IMR-90 (cell line): ENCODE data around the gene ALDH1A2. TPM values are rescaled to one million over a fixed set of nuclear protein-coding genes. Genes with fewer than 3 reads are reported as not detected.

ENCODE experiments used
- ATAC-seq: fragments of 200-7000 bp; cut with Tn5 transposase; 2 replicates; pipeline ENCODE4 v1.9.1; 2020; ENCODE audit warnings: low read depth, mild to moderate bottlenecking, moderate library complexity
- BruUV-seq: library from RNA; stranded (reverse); fragments of 400-500 nt; replicated peaks from 2 replicates; lab custom pipeline; 2021; lab: Mats Ljungman, UMichigan
- CTCF ChIA-PET: fragments of 300-600 bp; formaldehyde crosslinking; extraction: SDS; loops from one replicate; lab custom pipeline; 2021; ENCODE audit warnings: antibody characterized with exemption; lab: Yijun Ruan, JAX
- POLR2A ChIA-PET: fragments of 300-600 bp; sonication (Branson Sonifier 250); formaldehyde crosslinking; loops from one replicate; lab custom pipeline; 2022; ENCODE audit warnings: antibody characterized with exemption; ENCODE audit not compliant: unreplicated experiment; lab: Charles Lee
- DNase-seq: peaks from one replicate; pipeline ENCODE4 v3.0.0; 2013
- H2AFZ ChIP-seq: replicated peaks from 2 replicates; pipeline ENCODE3; 2013; ENCODE audit warnings: low read length, mild to moderate bottlenecking; ENCODE audit not compliant: poor library complexity
- H2AK5ac ChIP-seq: 2 replicates; pipeline ENCODE4 v1.6.1; 2013; ENCODE audit warnings: low read depth, low read length, inconsistent platforms
- H2AK9ac ChIP-seq: replicated peaks from 2 replicates; pipeline ENCODE3; 2013; ENCODE audit warnings: mild to moderate bottlenecking, low read depth, low read length, moderate library complexity; ENCODE audit not compliant: poor library complexity
- H2BK120ac ChIP-seq: 2 replicates; pipeline ENCODE4 v1.6.1; 2013; ENCODE audit warnings: low read depth, low read length, inconsistent platforms
- H2BK15ac ChIP-seq: 3 replicates; pipeline ENCODE4 v1.6.1; 2013; ENCODE audit warnings: low read depth, low read length, inconsistent platforms
- H2BK20ac ChIP-seq: 2 replicates; pipeline ENCODE4 v1.6.1; 2013; ENCODE audit warnings: low read depth, mild to moderate bottlenecking, inconsistent platforms, low read length, moderate library complexity
- H2BK5ac ChIP-seq: 2 replicates; pipeline ENCODE4 v1.6.1; 2013; ENCODE audit warnings: mild to moderate bottlenecking, low read depth, low read length, inconsistent platforms; ENCODE audit not compliant: poor library complexity, severe bottlenecking
- H3K14ac ChIP-seq: replicated peaks from 2 replicates; pipeline ENCODE4 v1.6.1; 2013; ENCODE audit warnings: low read depth, low read length, inconsistent platforms
- H3K18ac ChIP-seq: 2 replicates; pipeline ENCODE4 v1.6.1; 2013; ENCODE audit warnings: low read depth, low read length, control low read depth
- H3K23ac ChIP-seq: 2 replicates; pipeline ENCODE4 v1.6.1; 2013; ENCODE audit warnings: low read depth, low read length, inconsistent platforms
- H3K27ac ChIP-seq: 2 replicates; pipeline ENCODE4 v1.5.1; 2013; ENCODE audit warnings: mild to moderate bottlenecking, control low read depth, low read length; ENCODE audit not compliant: insufficient read depth
- H3K27me3 ChIP-seq: 2 replicates; pipeline ENCODE4 v1.6.1; 2013; ENCODE audit warnings: low read length; ENCODE audit not compliant: control insufficient read depth, insufficient read depth
- H3K36me3 ChIP-seq: 2 replicates; pipeline ENCODE4 v1.6.1; 2013; ENCODE audit warnings: low read length, mixed read lengths; ENCODE audit not compliant: control insufficient read depth, insufficient read depth
- H3K4ac ChIP-seq: 2 replicates; pipeline ENCODE4 v1.6.1; 2013; ENCODE audit warnings: low read depth, low read length, inconsistent platforms
- H3K4me1 ChIP-seq: 2 replicates; pipeline ENCODE4 v1.6.1; 2013; ENCODE audit warnings: low read length, mixed read lengths; ENCODE audit not compliant: control insufficient read depth, insufficient read depth
- H3K4me2 ChIP-seq: 2 replicates; pipeline ENCODE4 v1.6.1; 2013; ENCODE audit warnings: low read depth, mild to moderate bottlenecking, control low read depth, low read length, moderate library complexity
- H3K4me3 ChIP-seq: 2 replicates; pipeline ENCODE4 v1.5.1; 2013; ENCODE audit warnings: low read depth, mild to moderate bottlenecking, control low read depth, low read length, moderate library complexity; ENCODE audit not compliant: insufficient read depth
- H3K56ac ChIP-seq: 2 replicates; pipeline ENCODE4 v1.6.1; 2013; ENCODE audit warnings: low read length, inconsistent platforms; ENCODE audit not compliant: insufficient read depth; ENCODE audit errors: extremely low read depth
- H3K79me1 ChIP-seq, 2 experiments: 2 replicates each; pipeline ENCODE4 v1.6.1; 2013; ENCODE audit warnings: low read length in 2 of 2, inconsistent platforms in 1 of 2, low read depth in 1 of 2
- H3K9ac ChIP-seq: 2 replicates; pipeline ENCODE4 v1.6.1; 2013; ENCODE audit warnings: low read depth, low read length, control low read depth
- H3K9me1 ChIP-seq: 2 replicates; pipeline ENCODE4 v1.6.1; 2013; ENCODE audit warnings: low read length, inconsistent platforms; ENCODE audit not compliant: insufficient read depth
- H3K9me3 ChIP-seq: 2 replicates; pipeline ENCODE4 v1.6.1; 2013; ENCODE audit warnings: low read length; ENCODE audit not compliant: control insufficient read depth, insufficient read depth
- H4K20me1 ChIP-seq: 2 replicates; pipeline ENCODE4 v1.6.1; 2013; ENCODE audit warnings: low read length, inconsistent platforms; ENCODE audit not compliant: insufficient read depth
- H4K5ac ChIP-seq: 2 replicates; pipeline ENCODE4 v1.6.1; 2013; ENCODE audit warnings: mild to moderate bottlenecking, low read depth, low read length, control low read depth
- H4K8ac ChIP-seq, 2 experiments: 2 replicates each; pipeline ENCODE4 v1.6.1; 2013; ENCODE audit warnings: low read depth in 2 of 2, low read length in 2 of 2, control low read depth in 1 of 2, inconsistent platforms in 1 of 2
- H4K91ac ChIP-seq: 2 replicates; pipeline ENCODE4 v1.6.1; 2013; ENCODE audit warnings: low read depth, low read length, inconsistent platforms; ENCODE audit not compliant: insufficient read depth
- BHLHE40 ChIP-seq: fragments of 150-350 bp; IDR thresholded peaks from 2 replicates; pipeline ENCODE4 v1.6.1; 2016; ENCODE audit warnings: mild to moderate bottlenecking, low read depth, low read length
- CEBPB ChIP-seq: IDR thresholded peaks from 2 replicates; pipeline ENCODE4 v1.6.1; 2012; ENCODE audit warnings: low read depth, low read length, improper control_type of control experiment
- CHD1 ChIP-seq: IDR thresholded peaks from 2 replicates; pipeline ENCODE4 v1.6.1; 2012; ENCODE audit warnings: low read depth, low read length, improper control_type of control experiment
- ELK1 ChIP-seq: fragments of 150-350 bp; IDR thresholded peaks from 2 replicates; pipeline ENCODE4 v1.6.1; 2016; ENCODE audit warnings: low read depth, mild to moderate bottlenecking, low read length, moderate library complexity, borderline replicate concordance
- MAFK ChIP-seq: IDR thresholded peaks from 2 replicates; pipeline ENCODE4 v1.6.1; 2012; ENCODE audit warnings: low read depth, low read length, improper control_type of control experiment
- MAZ ChIP-seq: IDR thresholded peaks from 2 replicates; pipeline ENCODE4 v1.6.1; 2012; ENCODE audit warnings: low read depth, mild to moderate bottlenecking, low read length, improper control_type of control experiment, moderate library complexity, borderline replicate concordance
- MXI1 ChIP-seq: IDR thresholded peaks from 2 replicates; pipeline ENCODE4 v1.6.1; 2012; ENCODE audit warnings: low read depth, mild to moderate bottlenecking, low read length, moderate library complexity, borderline replicate concordance
- NFE2L2 ChIP-seq: fragments of 150-350 bp; IDR thresholded peaks from 2 replicates; pipeline ENCODE4 v1.6.1; 2016; ENCODE audit warnings: low read depth, mild to moderate bottlenecking, low read length
- POLR2A ChIP-seq: IDR thresholded peaks from 2 replicates; pipeline ENCODE4 v1.6.1; 2012; ENCODE audit warnings: mild to moderate bottlenecking, low read depth, low read length
- RAD21 ChIP-seq: IDR thresholded peaks from 2 replicates; pipeline ENCODE4 v1.6.1; 2012; ENCODE audit warnings: low read length, improper control_type of control experiment
- RFX5 ChIP-seq: IDR thresholded peaks from 2 replicates; pipeline ENCODE4 v1.8.0; 2012; ENCODE audit warnings: low read depth, mild to moderate bottlenecking, low read length, moderate library complexity
- SMC3 ChIP-seq: fragments of 150-350 bp; IDR thresholded peaks from 2 replicates; pipeline ENCODE4 v1.6.1; 2016; ENCODE audit warnings: low read depth, mild to moderate bottlenecking, antibody characterized with exemption, low read length, moderate library complexity
- USF2 ChIP-seq: fragments of 150-350 bp; IDR thresholded peaks from 2 replicates; pipeline ENCODE4 v1.6.1; 2017; ENCODE audit warnings: mild to moderate bottlenecking, antibody characterized with exemption, low read length, low read depth
- WGBS, 2 experiments: methylation state at CpG; one replicate each; pipeline versions ENCODE4 v1.1.5 to v1.1.7; 2013; ENCODE audit warnings: missing lambda C conversion rate in 2 of 2; ENCODE audit not compliant: insufficient read length in 1 of 2; ENCODE audit errors: extremely low coverage in 2 of 2; 5-methylcytosine and 5-hydroxymethylcytosine counted together
- dilution Hi-C: fragments of 300-500 bp; cut with HindIII; formaldehyde crosslinking; loops from one replicate; pipeline ENCODE4 v1.14.3; 2018; ENCODE audit warnings: low sequenced_read_pairs; ENCODE audit not compliant: unreplicated experiment
- in situ Hi-C: fragments of 300-500 bp; cut with MboI; formaldehyde crosslinking; loops from 3 replicates; pipeline ENCODE4 v1.14.3; 2019; ENCODE audit warnings: low sequenced_read_pairs, inconsistent platforms, mixed read lengths
- intact Hi-C: fragments of 100-400 bp; cut with micrococcal nuclease; formaldehyde crosslinking; loops from 2 replicates; pipeline ENCODE4 v1.10.0; 2022
- polyA plus RNA-seq, 3 experiments: library from polyadenylated mRNA; depleted of rRNA; stranded (reverse); fragments of >200 nt; gene quantifications; 2 replicates each; pipeline ENCODE4 v1.2.3, GENCODE V29; 2012; ENCODE audit warnings: low replicate concordance in 1 of 3
- total RNA-seq: library from RNA; depleted of rRNA; stranded (reverse); fragments of >200 nt; gene quantifications from 2 replicates; pipeline ENCODE4 v1.2.3, GENCODE V29; 2012

Gene ALDH1A2
- total and polyA plus RNA-seq, 2 of the 4 experiments (the other 2 are of a cell fraction), result not detected

GRCh38 chr15:57925650-57926049, 139.9 kb downstream of the ALDH1A2 start:
- H4K91ac ChIP-seq, result no peak overlapping the region
- no peak overlapping the region for H4K8ac ChIP-seq
- no peak overlapping the region for H4K5ac ChIP-seq
- ATAC-seq, result no peak
- no peaks in the 10 kb centered on the region for H3K79me1 ChIP-seq
- no peak overlapping the region for H3K14ac ChIP-seq
- no TSS peak for BruUV-seq
- ChIA-PET CTCF (no interaction called here), POLR2A (no interaction called here)
- WGBS, 2 experiments, result no CpG with 5 or more reads among the region's 3 CpGs
- no peaks in the 10 kb centered on the region for H3K9me3 ChIP-seq
- no peak overlapping the region for H3K4me2 ChIP-seq
- no peak for TF ChIP-seq RAD21
- no peak for TF ChIP-seq CHD1
- no peak for TF ChIP-seq MAFK
- TF ChIP-seq ELK1, result no peak
- TF ChIP-seq SMC3, result no peak
- TF ChIP-seq BHLHE40, result no peak
- TF ChIP-seq USF2, result no peak
- no peak for TF ChIP-seq NFE2L2
- no peak for TF ChIP-seq POLR2A
- no peak for TF ChIP-seq CEBPB
- TF ChIP-seq MXI1, result no peak
- no peak for TF ChIP-seq RFX5
- no peak for TF ChIP-seq MAZ
- H3K4me3 ChIP-seq, result no peak overlapping the region
- no peak overlapping the region for H2BK20ac ChIP-seq
- dilution Hi-C loops (no loop called here), in situ Hi-C loops (no loop called here), intact Hi-C loops (no loop called here)
- H2BK15ac ChIP-seq, result no peak overlapping the region
- H3K23ac ChIP-seq, result no peak overlapping the region
- H3K9me1 ChIP-seq, result no peaks in the 10 kb centered on the region
- H2AK5ac ChIP-seq, result no peak overlapping the region
- H2BK120ac ChIP-seq, result no peak overlapping the region
- H2AFZ ChIP-seq, result no peak overlapping the region
- no peaks in the 10 kb centered on the region for H3K36me3 ChIP-seq
- H3K4me1 ChIP-seq, result no peaks in the 10 kb centered on the region
- no peak overlapping the region for H2AK9ac ChIP-seq
- no peak overlapping the region for H3K18ac ChIP-seq
- no peaks in the 10 kb centered on the region for H4K20me1 ChIP-seq
- H3K4ac ChIP-seq, result no peak overlapping the region
- no peak overlapping the region for H3K27ac ChIP-seq
- no peak overlapping the region for H3K9ac ChIP-seq
- no peak overlapping the region for H2BK5ac ChIP-seq
- no peak overlapping the region for H3K56ac ChIP-seq
- no peaks in the 10 kb centered on the region for H3K27me3 ChIP-seq
- no peak for DNase-seq
